PC-3 (cell line): ENCODE results near the gene GXYLT2. TPM values are rescaled to one million over a fixed set of nuclear protein-coding genes. Genes with fewer than 3 reads are reported as not detected.

Source experiments
- ATAC-seq: fragments of 200-7000 bp; cut with Tn5 transposase; 2 replicates; pipeline ENCODE4 v1.9.1; 2020; ENCODE audit warnings: mild to moderate bottlenecking, moderate library complexity
- BruUV-seq: library from RNA; stranded (reverse); fragments of 400-500 nt; replicated peaks from 2 replicates; lab custom pipeline; 2021; lab: Mats Ljungman, UMichigan
- CTCF ChIA-PET: fragments of 300-600 bp; sonication (Branson Sonifier 250); formaldehyde crosslinking; loops from one replicate; lab custom pipeline; 2022; ENCODE audit warnings: antibody characterized with exemption; lab: Charles Lee
- POLR2A ChIA-PET: fragments of 300-600 bp; sonication (Branson Sonifier 250); formaldehyde crosslinking; loops from one replicate; lab custom pipeline; 2022; ENCODE audit warnings: antibody characterized with exemption; ENCODE audit not compliant: unreplicated experiment; lab: Charles Lee
- DNase-seq: peaks from one replicate; pipeline ENCODE4 v3.0.0-alpha.2; 2015
- H2AFZ ChIP-seq: fragments of 300-600 bp; sonication (generic); 2 replicates; pipeline ENCODE4 v1.6.0; 2016; ENCODE audit warnings: antibody characterized with exemption, low read length
- H3F3A ChIP-seq: fragments of 300-600 bp; sonication (generic); one replicate; pipeline ENCODE4 v1.6.0; 2017; ENCODE audit warnings: antibody characterized with exemption, low read length, control low read depth, mild to moderate bottlenecking; ENCODE audit not compliant: unreplicated experiment
- H3K27ac ChIP-seq: fragments of 300-600 bp; sonication (generic); 2 replicates; pipeline ENCODE4 v1.5.1; 2016; ENCODE audit warnings: mild to moderate bottlenecking, low read length
- H3K27me3 ChIP-seq: fragments of 300-600 bp; sonication (generic); 2 replicates; pipeline ENCODE4 v1.6.1; 2016; ENCODE audit warnings: low read length, mixed read lengths
- H3K36me3 ChIP-seq: fragments of 300-600 bp; sonication (generic); 2 replicates; pipeline ENCODE4 v1.6.1; 2016; ENCODE audit warnings: low read depth, mixed run types, low read length, mixed read lengths
- H3K4me1 ChIP-seq: fragments of 300-600 bp; sonication (generic); 2 replicates; pipeline ENCODE4 v1.5.1; 2016; ENCODE audit warnings: low read length; ENCODE audit not compliant: insufficient read depth
- H3K4me2 ChIP-seq: fragments of 300-600 bp; sonication (generic); 2 replicates; pipeline ENCODE4 v1.6.0; 2016; ENCODE audit warnings: low read length
- H3K4me3 ChIP-seq: fragments of 300-600 bp; sonication (generic); 2 replicates; pipeline ENCODE4 v1.5.1; 2016; ENCODE audit warnings: mild to moderate bottlenecking, low read length, mixed read lengths
- H3K79me2 ChIP-seq: fragments of 300-600 bp; sonication (generic); 2 replicates; pipeline ENCODE4 v1.6.1; 2017; ENCODE audit warnings: low read length, mixed read lengths
- H3K9ac ChIP-seq: fragments of 300-600 bp; sonication (generic); 2 replicates; pipeline ENCODE4 v1.6.0; 2016; ENCODE audit warnings: mild to moderate bottlenecking, low read length
- H3K9me2 ChIP-seq: fragments of 300-600 bp; sonication (generic); replicated peaks from 2 replicates; pipeline ENCODE4 v1.6.1; 2016; ENCODE audit warnings: mixed run types, low read length, mixed read lengths
- H3K9me3 ChIP-seq: fragments of 300-600 bp; sonication (generic); 2 replicates; pipeline ENCODE4 v1.6.1; 2016; ENCODE audit warnings: low read length, mixed read lengths
- H4K20me1 ChIP-seq: fragments of 300-600 bp; sonication (generic); 2 replicates; pipeline ENCODE4 v1.6.1; 2016; ENCODE audit warnings: low read length, mixed read lengths
- EZH2 ChIP-seq: fragments of 300-600 bp; sonication (generic); IDR thresholded peaks from one replicate; pipeline ENCODE4 v1.6.1; 2017; ENCODE audit warnings: antibody characterized with exemption, mild to moderate bottlenecking, low read length; ENCODE audit not compliant: unreplicated experiment
- EZH2phosphoT487 ChIP-seq: fragments of 300-600 bp; sonication (generic); IDR thresholded peaks from 2 replicates; pipeline ENCODE4 v1.6.1; 2018; ENCODE audit warnings: mild to moderate bottlenecking, antibody characterized with exemption, low read length, borderline replicate concordance
- intact Hi-C: fragments of 100-400 bp; cut with micrococcal nuclease; formaldehyde crosslinking; loops from 2 replicates; pipeline ENCODE4 v1.9.0; 2023
- total RNA-seq: library from RNA; depleted of rRNA; stranded (reverse); fragments of >200 nt; gene quantifications from 2 replicates; pipeline ENCODE4 v1.2.3, GENCODE V29; 2014
- TF ChIP-seq, protein P1 (sequence below): fragments of 300-600 bp; sonication (generic); conservative IDR thresholded peaks from 2 replicates; pipeline ENCODE4 v1.5.1; 2017; ENCODE audit warnings: antibody characterized with exemption, low read depth, mild to moderate bottlenecking, low read length

GXYLT2 gene
- total RNA-seq, 1 experiment from 2014 or later: 12.6 TPM

DNA sequence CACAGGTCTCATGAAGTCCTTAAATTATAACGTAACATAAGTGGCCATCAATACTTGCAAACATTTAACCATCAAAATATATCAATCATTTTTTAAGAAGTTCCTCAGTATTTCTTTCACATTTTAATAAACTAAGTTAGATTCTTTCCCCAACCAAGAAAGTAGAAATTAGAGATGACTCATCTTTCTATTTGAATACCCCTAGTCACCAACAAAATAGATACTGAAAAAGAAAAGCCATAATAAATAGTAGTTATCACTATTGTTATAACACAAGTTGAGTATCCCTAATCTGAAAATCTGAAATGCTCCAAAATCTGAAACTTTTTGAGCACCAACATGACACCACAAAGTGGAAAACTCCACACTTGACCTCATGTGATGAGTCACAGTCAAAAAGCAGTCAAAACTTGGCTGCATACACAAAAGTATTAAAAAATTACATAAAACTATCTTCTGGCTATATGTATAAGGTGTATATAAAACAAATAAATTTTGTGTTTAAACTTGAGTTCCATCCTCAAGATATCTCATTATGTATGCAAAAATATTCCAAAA, 43.3 kb upstream of the GXYLT2 start:
- Histone ChIP-seq H3K4me1 (peaks cover 28% of the 10 kb centered on the region), H3K9me2 (no peaks in the 10 kb centered on the region), H3K27me3 (no peaks in the 10 kb centered on the region), H3K36me3 (peaks cover 17% of the 10 kb centered on the region), H3K9ac (no peak overlapping the region), H2AFZ (no peak overlapping the region), H3K9me3 (no peaks in the 10 kb centered on the region), H3F3A (no peaks in the 10 kb centered on the region), H3K4me2 (no peak overlapping the region), H3K79me2 (peaks cover 52% of the 10 kb centered on the region), H3K4me3 (no peak overlapping the region), H3K27ac (no peak overlapping the region), H4K20me1 (0 out of 2 replicates have a peak, but pooled peaks cover 6% of the 10 kb centered on the region)
- DNase-seq (no peak), ATAC-seq (no peak)
- POLR2A ChIA-PET: no interaction called here
- CTCF ChIA-PET: no interaction called here
- intact Hi-C loops: no loop called here
- no TSS peak for BruUV-seq
- TF ChIP-seq EZH2: no peak
- TF ChIP-seq, protein P1, sequence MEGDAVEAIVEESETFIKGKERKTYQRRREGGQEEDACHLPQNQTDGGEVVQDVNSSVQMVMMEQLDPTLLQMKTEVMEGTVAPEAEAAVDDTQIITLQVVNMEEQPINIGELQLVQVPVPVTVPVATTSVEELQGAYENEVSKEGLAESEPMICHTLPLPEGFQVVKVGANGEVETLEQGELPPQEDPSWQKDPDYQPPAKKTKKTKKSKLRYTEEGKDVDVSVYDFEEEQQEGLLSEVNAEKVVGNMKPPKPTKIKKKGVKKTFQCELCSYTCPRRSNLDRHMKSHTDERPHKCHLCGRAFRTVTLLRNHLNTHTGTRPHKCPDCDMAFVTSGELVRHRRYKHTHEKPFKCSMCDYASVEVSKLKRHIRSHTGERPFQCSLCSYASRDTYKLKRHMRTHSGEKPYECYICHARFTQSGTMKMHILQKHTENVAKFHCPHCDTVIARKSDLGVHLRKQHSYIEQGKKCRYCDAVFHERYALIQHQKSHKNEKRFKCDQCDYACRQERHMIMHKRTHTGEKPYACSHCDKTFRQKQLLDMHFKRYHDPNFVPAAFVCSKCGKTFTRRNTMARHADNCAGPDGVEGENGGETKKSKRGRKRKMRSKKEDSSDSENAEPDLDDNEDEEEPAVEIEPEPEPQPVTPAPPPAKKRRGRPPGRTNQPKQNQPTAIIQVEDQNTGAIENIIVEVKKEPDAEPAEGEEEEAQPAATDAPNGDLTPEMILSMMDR: no peak
- TF ChIP-seq EZH2phosphoT487: no peak

DNA sequence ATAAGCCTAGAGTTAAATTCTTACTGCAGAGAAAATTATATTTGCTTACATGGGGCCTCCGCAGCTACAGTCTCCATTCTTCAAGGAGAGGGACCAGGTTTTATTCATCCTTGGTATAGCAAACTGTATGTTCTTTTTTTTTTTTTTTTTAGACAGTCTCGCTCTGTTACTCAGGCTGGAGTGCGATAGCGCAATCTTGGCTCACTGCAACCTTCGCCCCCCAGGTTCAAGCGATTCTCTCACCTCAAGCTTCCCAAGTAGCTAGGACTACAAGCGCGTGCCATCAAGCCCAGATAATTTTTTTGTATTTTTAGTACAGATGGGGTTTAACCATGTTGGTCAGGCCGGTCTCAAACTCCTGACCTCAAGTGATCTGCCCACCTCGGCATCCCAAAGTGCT, 41.7 kb upstream of the GXYLT2 start:
- no peak overlapping the region for H3K9ac ChIP-seq
- TF ChIP-seq EZH2 (no peak), EZH2phosphoT487 (no peak)
- TF ChIP-seq, protein P1: no peak
- H4K20me1 ChIP-seq: 0 out of 2 replicates have a peak, but pooled peaks cover 6% of the 10 kb centered on the region
- H2AFZ ChIP-seq: no peak overlapping the region
- peaks cover 16% of the 10 kb centered on the region for H3K36me3 ChIP-seq
- no peaks in the 10 kb centered on the region for H3K27me3 ChIP-seq
- intact Hi-C loops: loop anchor here (5.0 kb wide), 1 partner anchor 151 kb away; the partner anchor contains the start of gene PPP4R2
- no peak for DNase-seq
- H3F3A ChIP-seq: no peaks in the 10 kb centered on the region
- H3K9me2 ChIP-seq: no peaks in the 10 kb centered on the region
- POLR2A ChIA-PET: interaction anchor here (0.5 kb wide), 1 partner anchor 109 kb away, joined by 6 read pairs; no protein-coding TSS in a partner anchor
- H3K27ac ChIP-seq: no peak overlapping the region
- H3K9me3 ChIP-seq: no peaks in the 10 kb centered on the region
- H3K4me1 ChIP-seq: peaks cover 28% of the 10 kb centered on the region
- H3K4me2 ChIP-seq: peak overlapping the region; percentile 92
- BruUV-seq: no TSS peak
- peak overlapping the region; percentile 93; the same call in 1 of the 2 replicates for H3K4me3 ChIP-seq
- peaks cover 52% of the 10 kb centered on the region for H3K79me2 ChIP-seq
- CTCF ChIA-PET: interaction anchor here (0.7 kb wide), 1 partner anchor 95 kb away, joined by 3 read pairs; no protein-coding TSS in a partner anchor
- no peak for ATAC-seq

DNA sequence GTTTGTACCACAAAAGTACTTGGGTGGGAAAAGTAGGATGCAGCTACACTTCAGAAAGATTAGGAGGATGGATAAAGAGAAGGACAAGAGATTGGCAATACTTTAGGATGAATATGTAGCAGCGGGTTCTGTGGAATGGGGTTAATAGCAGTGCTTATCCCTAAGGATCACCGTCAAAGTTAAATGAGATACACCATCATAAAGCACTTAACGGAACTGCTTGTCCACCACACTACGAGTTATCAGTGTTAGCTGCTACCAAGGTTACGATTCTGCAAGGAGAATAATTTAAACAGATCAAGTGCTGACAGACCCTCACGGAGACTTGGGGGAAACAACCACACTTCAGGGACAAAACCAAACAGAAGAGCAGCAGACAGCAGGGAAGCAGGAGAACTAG, 40.6 kb upstream of the GXYLT2 start:
- H3K79me2 ChIP-seq: peaks cover 52% of the 10 kb centered on the region
- 0 out of 2 replicates have a peak, but pooled peaks cover 6% of the 10 kb centered on the region for H4K20me1 ChIP-seq
- ATAC-seq (no peak), DNase-seq (no peak)
- CTCF ChIA-PET: no interaction called here
- peaks cover 6% of the 10 kb centered on the region; the same call in 1 of the 2 replicates for H3K36me3 ChIP-seq
- POLR2A ChIA-PET: no interaction called here
- no TSS peak for BruUV-seq
- peaks cover 28% of the 10 kb centered on the region for H3K4me1 ChIP-seq
- H3K27ac ChIP-seq: no peak overlapping the region
- no peaks in the 10 kb centered on the region for H3F3A ChIP-seq
- peak overlapping the region; percentile 99 for H2AFZ ChIP-seq
- TF ChIP-seq, protein P1: no peak
- TF ChIP-seq EZH2phosphoT487: no peak
- no peak for TF ChIP-seq EZH2
- intact Hi-C loops: loop anchor here (5.0 kb wide), 1 partner anchor 150 kb away; the partner anchor contains the start of gene PPP4R2
- H3K9me2 ChIP-seq: no peaks in the 10 kb centered on the region
- H3K27me3 ChIP-seq: no peaks in the 10 kb centered on the region
- H3K9me3 ChIP-seq: no peaks in the 10 kb centered on the region
- H3K4me2 ChIP-seq: peak overlapping the region; percentile 92
- H3K4me3 ChIP-seq: peak overlapping the region; percentile 93
- peak overlapping the region; percentile 82 for H3K9ac ChIP-seq
